GM06990 (cell line): ENCODE results near the gene PROKR1.

Experiments
- DNase-seq: peaks from one replicate; pipeline ENCODE4 v3.0.0-alpha.2; 2011; ENCODE audit not compliant: insufficient read length; ENCODE audit errors: extremely low read depth
- H3K27me3 ChIP-seq: replicated peaks from 2 replicates; pipeline ENCODE4 v1.6.0; 2011; ENCODE audit warnings: low read length; ENCODE audit not compliant: control insufficient read depth, insufficient read depth
- H3K36me3 ChIP-seq: 2 replicates; pipeline ENCODE4 v1.5.1; 2011; ENCODE audit warnings: low read length; ENCODE audit not compliant: control insufficient read depth, insufficient read depth
- H3K4me3 ChIP-seq: replicated peaks from 2 replicates; pipeline ENCODE4 v1.5.1; 2011; ENCODE audit warnings: low read depth, mild to moderate bottlenecking, control low read depth, low read length
- TF ChIP-seq, protein P1 (sequence below): IDR thresholded peaks from 2 replicates; pipeline ENCODE4 v1.5.1; 2011; ENCODE audit warnings: low read length, control low read depth, mild to moderate bottlenecking, inconsistent platforms; ENCODE audit not compliant: insufficient read depth, poor library complexity, severe bottlenecking

Gene PROKR1

GRCh38 chr2:68623820-68624219 lies 19.6 kb upstream of the PROKR1 start:
- H3K27me3 ChIP-seq: no peaks in the 10 kb centered on the region
- H3K36me3 ChIP-seq: no peaks in the 10 kb centered on the region
- DNase-seq: no peak
- no peak overlapping the region for H3K4me3 ChIP-seq
- TF ChIP-seq, protein P1, sequence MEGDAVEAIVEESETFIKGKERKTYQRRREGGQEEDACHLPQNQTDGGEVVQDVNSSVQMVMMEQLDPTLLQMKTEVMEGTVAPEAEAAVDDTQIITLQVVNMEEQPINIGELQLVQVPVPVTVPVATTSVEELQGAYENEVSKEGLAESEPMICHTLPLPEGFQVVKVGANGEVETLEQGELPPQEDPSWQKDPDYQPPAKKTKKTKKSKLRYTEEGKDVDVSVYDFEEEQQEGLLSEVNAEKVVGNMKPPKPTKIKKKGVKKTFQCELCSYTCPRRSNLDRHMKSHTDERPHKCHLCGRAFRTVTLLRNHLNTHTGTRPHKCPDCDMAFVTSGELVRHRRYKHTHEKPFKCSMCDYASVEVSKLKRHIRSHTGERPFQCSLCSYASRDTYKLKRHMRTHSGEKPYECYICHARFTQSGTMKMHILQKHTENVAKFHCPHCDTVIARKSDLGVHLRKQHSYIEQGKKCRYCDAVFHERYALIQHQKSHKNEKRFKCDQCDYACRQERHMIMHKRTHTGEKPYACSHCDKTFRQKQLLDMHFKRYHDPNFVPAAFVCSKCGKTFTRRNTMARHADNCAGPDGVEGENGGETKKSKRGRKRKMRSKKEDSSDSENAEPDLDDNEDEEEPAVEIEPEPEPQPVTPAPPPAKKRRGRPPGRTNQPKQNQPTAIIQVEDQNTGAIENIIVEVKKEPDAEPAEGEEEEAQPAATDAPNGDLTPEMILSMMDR: no peak

DNA sequence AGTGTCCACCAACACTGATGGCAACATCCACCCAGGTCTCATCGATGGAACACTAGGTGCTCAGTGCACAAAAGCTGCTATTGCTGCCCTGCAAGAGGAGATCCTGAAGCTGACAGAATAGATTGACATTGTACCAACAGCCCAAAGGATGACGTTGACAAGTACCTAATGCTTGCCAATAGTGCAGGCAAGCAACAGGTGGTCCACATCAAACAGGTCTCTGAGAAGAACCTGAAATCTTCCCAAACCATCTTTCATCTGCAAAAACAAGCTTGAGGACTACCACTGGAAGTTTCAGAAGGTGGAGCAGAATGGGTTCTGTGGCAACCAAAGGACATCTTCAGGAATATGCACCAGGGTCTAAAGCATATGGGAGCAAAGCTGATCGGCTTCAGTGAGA lies 15.8 kb upstream of the PROKR1 start:
- H3K27me3 ChIP-seq: no peaks in the 10 kb centered on the region
- no peaks in the 10 kb centered on the region for H3K36me3 ChIP-seq
- DNase-seq: no peak
- TF ChIP-seq, protein P1: no peak
- no peak overlapping the region for H3K4me3 ChIP-seq

DNA sequence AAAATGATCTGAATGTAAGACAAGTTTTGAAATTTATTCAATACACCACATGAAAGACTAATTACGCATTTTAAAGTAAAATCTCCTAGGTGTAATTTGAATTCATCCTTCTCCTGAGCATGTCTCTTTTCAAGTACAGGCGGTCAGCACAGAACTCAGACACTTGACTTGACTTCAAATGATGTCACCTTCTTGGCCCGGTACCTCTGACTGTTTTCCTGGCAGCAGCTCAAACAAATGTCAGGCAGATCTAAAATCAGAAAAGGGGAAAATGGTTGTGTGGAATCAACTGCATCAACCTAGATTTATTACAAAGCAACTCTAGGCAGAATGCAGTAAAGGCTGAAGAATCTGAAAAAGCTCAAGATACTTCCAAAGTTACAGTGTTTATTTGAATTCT lies 11.4 kb upstream of the PROKR1 start:
- no peaks in the 10 kb centered on the region for H3K36me3 ChIP-seq
- TF ChIP-seq, protein P1: no peak
- H3K4me3 ChIP-seq: no peak overlapping the region
- DNase-seq: no peak
- H3K27me3 ChIP-seq: no peaks in the 10 kb centered on the region; the same call in none of the 2 replicates

GRCh38 chr2:68637047-68637446 lies 6.3 kb upstream of the PROKR1 start:
- TF ChIP-seq, protein P1: no peak
- H3K36me3 ChIP-seq: no peaks in the 10 kb centered on the region
- peaks cover 2% of the 10 kb centered on the region for H3K27me3 ChIP-seq
- DNase-seq: no peak
- no peak overlapping the region for H3K4me3 ChIP-seq

GRCh38 chr2:68643874-68644485 lies 601 bp downstream of the PROKR1 start:
- Histone ChIP-seq H3K4me3 (no peak overlapping the region; the same call in 1 of the 2 replicates), H3K36me3 (no peaks in the 10 kb centered on the region), H3K27me3 (peaks cover 5% of the 10 kb centered on the region)
- no peak for DNase-seq
- TF ChIP-seq, protein P1: no peak

DNA sequence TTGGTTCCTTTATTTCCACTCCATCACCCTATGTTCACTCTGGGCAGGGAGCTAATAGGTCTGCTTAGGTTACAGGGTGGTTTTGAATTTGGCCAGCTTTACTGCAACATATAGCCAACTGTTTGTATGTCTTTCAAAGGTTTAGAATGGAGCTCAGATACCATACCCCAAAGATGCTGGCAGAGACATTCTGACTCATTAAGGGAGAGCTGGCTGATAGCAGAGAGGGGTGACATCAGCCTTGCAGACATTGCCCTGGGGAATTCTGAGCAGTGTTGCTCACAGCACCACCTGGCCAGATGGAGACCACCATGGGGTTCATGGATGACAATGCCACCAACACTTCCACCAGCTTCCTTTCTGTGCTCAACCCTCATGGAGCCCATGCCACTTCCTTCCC lies 2.1 kb downstream of the PROKR1 start:
- no peak for DNase-seq
- no peak overlapping the region for H3K4me3 ChIP-seq
- TF ChIP-seq, protein P1: no peak
- H3K27me3 ChIP-seq: peaks cover 5% of the 10 kb centered on the region
- no peaks in the 10 kb centered on the region for H3K36me3 ChIP-seq
